ENCODE results near the gene CEP112.

The CEP112 gene

GRCh38 chr17:66138120-66138519, 53.8 kb downstream of the CEP112 start:
- Histone ChIP-seq H3K4me1 (ENCODE audit: low read depth, poor library complexity, severe bottlenecking) (peaks cover 6% of the 10 kb centered on the region), H3K9ac (no peak overlapping the region), H3K4me2 (no peak overlapping the region), H3K4me3 (IDR thresholded peaks at IDR 0.05; ENCODE audit: insufficient read depth, low read depth, low read length) (no peak overlapping the region), H3K27me3 (ENCODE audit: insufficient read depth, low read depth) (no peaks in the 10 kb centered on the region), H4K20me1 (ENCODE audit: insufficient read depth) (no peaks in the 10 kb centered on the region), H3K27ac (no peak overlapping the region), H2AFZ (ENCODE audit: low read depth) (no peak overlapping the region), H3K79me2 (ENCODE audit: insufficient read depth, low read depth) (no peaks in the 10 kb centered on the region), H3K36me3 (ENCODE audit: insufficient read depth) (no peaks in the 10 kb centered on the region)
- TF ChIP-seq, protein P1, sequence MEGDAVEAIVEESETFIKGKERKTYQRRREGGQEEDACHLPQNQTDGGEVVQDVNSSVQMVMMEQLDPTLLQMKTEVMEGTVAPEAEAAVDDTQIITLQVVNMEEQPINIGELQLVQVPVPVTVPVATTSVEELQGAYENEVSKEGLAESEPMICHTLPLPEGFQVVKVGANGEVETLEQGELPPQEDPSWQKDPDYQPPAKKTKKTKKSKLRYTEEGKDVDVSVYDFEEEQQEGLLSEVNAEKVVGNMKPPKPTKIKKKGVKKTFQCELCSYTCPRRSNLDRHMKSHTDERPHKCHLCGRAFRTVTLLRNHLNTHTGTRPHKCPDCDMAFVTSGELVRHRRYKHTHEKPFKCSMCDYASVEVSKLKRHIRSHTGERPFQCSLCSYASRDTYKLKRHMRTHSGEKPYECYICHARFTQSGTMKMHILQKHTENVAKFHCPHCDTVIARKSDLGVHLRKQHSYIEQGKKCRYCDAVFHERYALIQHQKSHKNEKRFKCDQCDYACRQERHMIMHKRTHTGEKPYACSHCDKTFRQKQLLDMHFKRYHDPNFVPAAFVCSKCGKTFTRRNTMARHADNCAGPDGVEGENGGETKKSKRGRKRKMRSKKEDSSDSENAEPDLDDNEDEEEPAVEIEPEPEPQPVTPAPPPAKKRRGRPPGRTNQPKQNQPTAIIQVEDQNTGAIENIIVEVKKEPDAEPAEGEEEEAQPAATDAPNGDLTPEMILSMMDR (conservative IDR thresholded peaks at IDR 0.05; ENCODE audit: low read depth, low read length): no peak

DNA sequence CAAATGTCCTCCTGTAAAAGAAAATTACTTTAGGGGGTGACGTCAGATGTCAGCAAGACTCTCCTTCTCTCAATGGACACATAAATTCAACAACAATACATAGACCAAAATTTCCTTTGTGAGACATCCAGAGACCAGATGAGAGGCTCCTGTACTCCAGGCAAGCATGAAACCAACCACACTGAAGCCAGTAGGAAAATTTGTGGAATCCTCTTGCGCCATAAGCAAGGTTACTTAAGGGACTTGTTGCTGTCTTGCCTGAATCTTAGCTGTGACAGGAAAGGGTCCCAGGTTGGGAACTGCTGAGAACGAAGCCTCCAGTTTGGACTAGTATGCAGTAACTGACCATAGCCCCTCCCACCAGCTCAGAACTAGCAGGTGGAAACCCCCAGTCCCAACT, 56.0 kb downstream of the CEP112 start:
- peaks cover 6% of the 10 kb centered on the region for H3K4me1 ChIP-seq (ENCODE audit: low read depth, poor library complexity, severe bottlenecking)
- no peak overlapping the region for H3K9ac ChIP-seq
- no peaks in the 10 kb centered on the region for H3K79me2 ChIP-seq (ENCODE audit: insufficient read depth, low read depth)
- no peak overlapping the region for H3K4me3 ChIP-seq (IDR thresholded peaks at IDR 0.05; ENCODE audit: insufficient read depth, low read depth, low read length)
- H2AFZ ChIP-seq (ENCODE audit: low read depth): no peak overlapping the region
- H3K4me2 ChIP-seq: no peak overlapping the region
- TF ChIP-seq, protein P1 (conservative IDR thresholded peaks at IDR 0.05; ENCODE audit: low read depth, low read length): no peak
- no peaks in the 10 kb centered on the region for H3K27me3 ChIP-seq (ENCODE audit: insufficient read depth, low read depth)
- no peak overlapping the region for H3K27ac ChIP-seq
- no peaks in the 10 kb centered on the region for H3K36me3 ChIP-seq (ENCODE audit: insufficient read depth)
- no peaks in the 10 kb centered on the region for H4K20me1 ChIP-seq (ENCODE audit: insufficient read depth)

DNA sequence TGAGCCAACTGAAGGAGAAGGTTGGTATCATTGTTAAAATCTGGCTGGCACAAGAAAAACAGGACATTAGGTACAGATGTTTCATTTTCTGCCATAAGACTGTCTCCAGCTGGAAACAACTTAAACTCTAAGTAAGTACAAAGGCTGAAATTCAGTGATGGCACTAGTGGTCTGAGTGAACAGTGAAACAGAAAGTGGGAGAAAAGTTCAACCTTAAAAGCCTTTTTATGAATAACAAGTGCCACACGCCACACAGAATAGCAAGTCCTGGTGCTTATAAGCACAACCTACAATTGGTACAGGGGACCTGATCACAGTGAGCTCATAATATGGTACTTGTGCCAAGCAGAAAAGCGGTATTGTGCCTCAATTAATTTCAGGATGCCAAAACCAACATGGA, 56.7 kb downstream of the CEP112 start:
- Histone ChIP-seq H2AFZ (ENCODE audit: low read depth) (no peak overlapping the region), H3K4me2 (no peak overlapping the region)

DNA sequence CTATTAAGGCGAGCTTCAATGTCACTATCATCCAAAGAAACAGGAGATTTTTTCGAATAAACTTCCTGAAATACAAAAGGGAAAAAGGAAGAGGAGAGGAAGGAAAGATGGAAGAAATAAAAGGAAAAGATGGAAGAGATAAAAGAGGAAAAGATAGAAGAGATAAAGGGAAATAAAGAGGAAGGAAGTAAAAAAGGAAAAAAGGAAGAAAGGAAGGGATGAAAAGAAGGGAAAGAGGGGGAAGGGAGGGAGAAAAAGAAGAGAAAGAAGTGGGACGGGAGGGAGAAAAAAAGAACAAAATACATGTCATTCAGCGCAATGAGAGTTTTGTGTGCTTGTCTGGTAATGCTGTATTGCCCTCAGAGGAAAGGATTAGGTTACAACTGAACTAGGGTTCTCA, 62.2 kb downstream of the CEP112 start:
- Histone ChIP-seq H4K20me1 (ENCODE audit: insufficient read depth) (no peaks in the 10 kb centered on the region), H3K79me2 (ENCODE audit: insufficient read depth, low read depth) (no peaks in the 10 kb centered on the region), H3K4me3 (IDR thresholded peaks at IDR 0.05; ENCODE audit: insufficient read depth, low read depth, low read length) (no peak overlapping the region), H3K27me3 (ENCODE audit: insufficient read depth, low read depth) (no peaks in the 10 kb centered on the region), H3K4me1 (ENCODE audit: low read depth, poor library complexity, severe bottlenecking) (no peaks in the 10 kb centered on the region), H3K4me2 (no peak overlapping the region), H3K27ac (no peak overlapping the region), H2AFZ (ENCODE audit: low read depth) (no peak overlapping the region), H3K9ac (no peak overlapping the region), H3K36me3 (ENCODE audit: insufficient read depth) (no peaks in the 10 kb centered on the region)
- TF ChIP-seq, protein P1 (conservative IDR thresholded peaks at IDR 0.05; ENCODE audit: low read depth, low read length): no peak

More for the DNA sequence above, 56.7 kb downstream of the CEP112 start:
- H3K4me3 ChIP-seq (IDR thresholded peaks at IDR 0.05; ENCODE audit: insufficient read depth, low read depth, low read length): no peak overlapping the region
- peaks cover 6% of the 10 kb centered on the region for H3K4me1 ChIP-seq (ENCODE audit: low read depth, poor library complexity, severe bottlenecking)
- no peaks in the 10 kb centered on the region for H3K36me3 ChIP-seq (ENCODE audit: insufficient read depth)
- H3K27ac ChIP-seq: no peak overlapping the region
- TF ChIP-seq, protein P1 (conservative IDR thresholded peaks at IDR 0.05; ENCODE audit: low read depth, low read length): no peak
- no peak overlapping the region for H3K9ac ChIP-seq
- H3K27me3 ChIP-seq (ENCODE audit: insufficient read depth, low read depth): no peaks in the 10 kb centered on the region
- no peaks in the 10 kb centered on the region for H3K79me2 ChIP-seq (ENCODE audit: insufficient read depth, low read depth)
- H4K20me1 ChIP-seq (ENCODE audit: insufficient read depth): no peaks in the 10 kb centered on the region
